Measurements from ENCODE around the gene SMAP1.

Gene SMAP1

DNA sequence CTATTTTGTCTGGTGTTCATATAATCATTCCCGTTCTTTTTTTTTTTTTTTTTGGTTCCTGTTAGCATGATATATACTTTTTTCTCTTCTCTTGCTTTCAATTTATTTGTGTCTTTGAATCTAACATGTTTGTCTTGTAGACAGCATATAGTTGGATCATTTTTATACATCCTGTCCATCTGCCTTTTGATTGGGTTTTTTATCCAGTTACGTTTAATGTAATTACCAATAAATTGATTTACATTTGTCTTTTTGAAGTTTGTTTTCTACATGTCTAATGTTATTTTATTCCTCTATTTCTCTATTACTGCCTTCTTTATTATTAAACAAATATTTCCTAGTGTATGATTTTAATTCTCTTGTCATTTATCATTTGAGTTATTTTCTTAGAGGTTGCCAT is 204.8 kb downstream of the SMAP1 start:
- TF ChIP-seq, protein P1, sequence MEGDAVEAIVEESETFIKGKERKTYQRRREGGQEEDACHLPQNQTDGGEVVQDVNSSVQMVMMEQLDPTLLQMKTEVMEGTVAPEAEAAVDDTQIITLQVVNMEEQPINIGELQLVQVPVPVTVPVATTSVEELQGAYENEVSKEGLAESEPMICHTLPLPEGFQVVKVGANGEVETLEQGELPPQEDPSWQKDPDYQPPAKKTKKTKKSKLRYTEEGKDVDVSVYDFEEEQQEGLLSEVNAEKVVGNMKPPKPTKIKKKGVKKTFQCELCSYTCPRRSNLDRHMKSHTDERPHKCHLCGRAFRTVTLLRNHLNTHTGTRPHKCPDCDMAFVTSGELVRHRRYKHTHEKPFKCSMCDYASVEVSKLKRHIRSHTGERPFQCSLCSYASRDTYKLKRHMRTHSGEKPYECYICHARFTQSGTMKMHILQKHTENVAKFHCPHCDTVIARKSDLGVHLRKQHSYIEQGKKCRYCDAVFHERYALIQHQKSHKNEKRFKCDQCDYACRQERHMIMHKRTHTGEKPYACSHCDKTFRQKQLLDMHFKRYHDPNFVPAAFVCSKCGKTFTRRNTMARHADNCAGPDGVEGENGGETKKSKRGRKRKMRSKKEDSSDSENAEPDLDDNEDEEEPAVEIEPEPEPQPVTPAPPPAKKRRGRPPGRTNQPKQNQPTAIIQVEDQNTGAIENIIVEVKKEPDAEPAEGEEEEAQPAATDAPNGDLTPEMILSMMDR (IDR thresholded peaks at IDR 0.05; ENCODE audit: insufficient read depth, low read length, poor library complexity, severe bottlenecking): no peak
- H3K4me3 ChIP-seq (replicated peaks; ENCODE audit: low read depth, low read length): no peak overlapping the region
- H3K36me3 ChIP-seq (ENCODE audit: control insufficient read depth, insufficient read depth, low read length): no peaks in the 10 kb centered on the region
- H3K27me3 ChIP-seq (replicated peaks; ENCODE audit: control insufficient read depth, insufficient read depth, low read length): no peaks in the 10 kb centered on the region
- no peak for DNase-seq (ENCODE audit: extremely low read depth, insufficient read length)

DNA sequence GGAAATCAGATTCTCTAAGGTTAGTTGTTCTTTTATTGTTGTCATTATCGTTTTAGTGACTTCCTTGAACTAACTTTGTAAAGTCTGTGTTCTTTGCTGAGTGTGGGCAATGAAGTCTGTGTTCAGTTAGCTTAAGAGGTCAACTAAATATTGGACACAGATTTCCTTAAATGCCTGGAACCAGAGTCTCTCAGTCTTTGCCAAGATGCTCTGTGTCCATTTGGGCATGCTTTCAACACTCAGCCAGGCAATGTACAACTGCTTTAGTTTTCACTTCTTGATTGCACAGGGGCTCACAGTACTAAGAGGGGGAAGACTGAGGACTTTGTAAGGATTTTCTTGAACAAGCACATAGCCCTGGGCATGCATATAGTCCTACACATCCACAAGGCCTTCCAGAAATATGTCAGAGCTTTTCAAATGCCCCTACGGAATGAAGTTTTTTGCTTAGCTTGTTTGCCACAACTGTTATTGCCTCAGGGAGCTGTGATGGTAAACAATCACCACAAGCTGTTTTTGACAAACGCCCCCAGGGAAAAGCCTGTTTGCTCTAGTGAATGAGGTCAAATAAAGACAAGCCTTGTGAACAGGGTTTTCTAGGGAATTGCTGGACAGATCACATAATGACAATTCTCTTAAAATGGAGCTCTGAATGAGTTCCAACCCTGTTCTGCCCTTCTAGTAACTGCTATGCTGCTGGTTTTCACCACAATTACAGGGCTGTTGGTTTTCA is 206.7 kb downstream of the SMAP1 start:
- no peaks in the 10 kb centered on the region for H3K36me3 ChIP-seq (ENCODE audit: control insufficient read depth, insufficient read depth, low read length)
- H3K27me3 ChIP-seq (replicated peaks; ENCODE audit: control insufficient read depth, insufficient read depth, low read length): no peaks in the 10 kb centered on the region
- TF ChIP-seq, protein P1 (IDR thresholded peaks at IDR 0.05; ENCODE audit: insufficient read depth, low read length, poor library complexity, severe bottlenecking): no peak
- DNase-seq (ENCODE audit: extremely low read depth, insufficient read length): no peak
- H3K4me3 ChIP-seq (replicated peaks; ENCODE audit: low read depth, low read length): no peak overlapping the region

DNA sequence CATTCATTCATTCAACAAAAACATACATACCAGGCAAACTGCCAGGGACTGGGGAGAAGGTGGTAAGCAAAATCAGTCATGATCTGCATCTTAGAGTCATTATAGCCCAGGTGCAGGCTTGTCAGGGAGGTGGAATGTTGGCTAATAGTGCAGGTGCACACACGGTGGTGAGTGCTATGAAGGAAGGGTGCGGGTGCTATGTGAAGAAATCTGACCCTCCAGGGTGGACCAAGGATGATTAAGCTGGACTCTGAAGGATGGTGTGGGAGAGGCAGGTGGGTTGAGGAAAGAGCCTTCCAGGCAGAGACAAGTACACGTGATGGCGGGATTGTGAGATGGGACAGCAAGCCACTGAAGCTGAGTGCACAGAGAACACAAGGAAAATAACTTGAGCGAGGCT is 211.8 kb downstream of the SMAP1 start:
- TF ChIP-seq, protein P1 (IDR thresholded peaks at IDR 0.05; ENCODE audit: insufficient read depth, low read length, poor library complexity, severe bottlenecking): no peak
- Histone ChIP-seq H3K4me3 (replicated peaks; ENCODE audit: low read depth, low read length) (no peak overlapping the region), H3K36me3 (ENCODE audit: control insufficient read depth, insufficient read depth, low read length) (no peaks in the 10 kb centered on the region), H3K27me3 (replicated peaks; ENCODE audit: control insufficient read depth, insufficient read depth, low read length) (no peaks in the 10 kb centered on the region)
- no peak for DNase-seq (ENCODE audit: extremely low read depth, insufficient read length)

DNA sequence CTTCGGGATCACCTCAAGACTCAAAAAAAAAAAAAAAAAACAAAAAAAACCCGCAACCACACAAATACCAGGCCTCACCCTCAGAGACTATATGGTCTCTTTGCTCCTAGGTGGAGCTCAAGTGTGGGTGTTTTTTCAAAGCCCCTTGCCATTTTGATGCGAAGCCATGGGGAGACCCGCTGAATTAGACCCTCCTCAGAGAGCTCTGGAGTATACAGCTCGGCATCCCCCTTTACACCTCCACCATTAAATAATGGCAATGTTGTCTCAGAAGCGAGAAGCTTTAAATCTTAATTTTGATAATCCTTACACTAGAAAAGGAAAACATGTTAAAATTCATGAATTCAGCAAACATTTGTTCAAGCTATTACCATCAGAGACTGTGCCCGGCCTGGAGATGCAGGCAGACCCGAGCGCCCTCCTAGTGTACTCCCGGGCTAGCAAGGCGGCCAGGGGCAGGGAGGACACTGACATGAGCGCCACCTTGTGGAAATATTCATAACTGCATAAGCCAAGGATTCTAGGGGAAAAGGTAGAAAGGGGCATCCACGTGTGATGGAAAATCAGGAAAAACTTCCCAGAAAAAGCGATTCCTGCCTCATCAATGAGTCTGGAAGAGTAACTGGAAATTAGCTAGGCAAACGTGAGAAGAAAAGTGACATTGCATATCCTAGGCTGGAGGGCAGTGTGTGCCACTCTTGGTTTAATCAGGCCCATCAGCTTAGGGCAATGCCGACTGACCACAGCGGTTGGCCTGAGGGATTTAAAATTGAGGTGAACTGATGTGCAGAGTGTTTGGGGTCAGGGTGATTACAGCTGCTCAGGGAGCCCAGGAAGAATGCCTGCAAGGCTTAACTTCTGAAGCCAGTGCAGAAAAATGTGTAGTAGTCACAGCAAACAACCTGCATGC is 216.6 kb downstream of the SMAP1 start:
- peak; percentile 9 for DNase-seq (ENCODE audit: extremely low read depth, insufficient read length)
- Histone ChIP-seq H3K27me3 (replicated peaks; ENCODE audit: control insufficient read depth, insufficient read depth, low read length) (no peaks in the 10 kb centered on the region), H3K4me3 (replicated peaks; ENCODE audit: low read depth, low read length) (no peak overlapping the region), H3K36me3 (ENCODE audit: control insufficient read depth, insufficient read depth, low read length) (no peaks in the 10 kb centered on the region)
- TF ChIP-seq, protein P1 (IDR thresholded peaks at IDR 0.05; ENCODE audit: insufficient read depth, low read length, poor library complexity, severe bottlenecking): peak; percentile 75

DNA sequence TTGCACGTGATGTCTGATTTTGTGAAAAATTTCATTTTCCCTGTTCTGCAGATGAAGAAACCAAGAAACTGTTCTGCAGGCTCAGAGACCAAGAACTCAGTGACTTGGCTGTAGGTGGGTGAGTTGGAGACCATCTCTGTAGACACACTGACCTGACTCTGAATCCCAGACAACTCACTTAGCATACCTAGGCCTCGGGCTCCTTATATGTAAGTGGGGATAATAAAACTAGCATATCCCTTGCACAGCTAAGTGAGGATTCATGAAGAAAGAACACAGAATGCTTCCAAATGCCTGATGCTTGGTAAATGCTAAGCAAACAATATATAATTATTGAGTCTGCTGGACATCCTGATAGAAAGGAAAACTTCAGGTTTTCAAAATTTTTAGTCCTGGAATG is 218.4 kb downstream of the SMAP1 start:
- TF ChIP-seq, protein P1 (IDR thresholded peaks at IDR 0.05; ENCODE audit: insufficient read depth, low read length, poor library complexity, severe bottlenecking): no peak
- no peak for DNase-seq (ENCODE audit: extremely low read depth, insufficient read length)
- Histone ChIP-seq H3K27me3 (replicated peaks; ENCODE audit: control insufficient read depth, insufficient read depth, low read length) (no peaks in the 10 kb centered on the region), H3K36me3 (ENCODE audit: control insufficient read depth, insufficient read depth, low read length) (no peaks in the 10 kb centered on the region), H3K4me3 (replicated peaks; ENCODE audit: low read depth, low read length) (no peak overlapping the region)
